HG03175 (cell line): ENCODE data around the gene FAM76A.

ENCODE experiments used
- ATAC-seq: cut with Tn5 transposase; IDR thresholded peaks from one replicate; pipeline ENCODE4 v1.9.1; 2021; ENCODE audit warnings: mild to moderate bottlenecking, moderate library complexity; ENCODE audit not compliant: unreplicated experiment

FAM76A gene

GRCh38 chr1:27719286-27720251 lies 6.2 kb upstream of the FAM76A start:
- ATAC-seq, result no peak

DNA sequence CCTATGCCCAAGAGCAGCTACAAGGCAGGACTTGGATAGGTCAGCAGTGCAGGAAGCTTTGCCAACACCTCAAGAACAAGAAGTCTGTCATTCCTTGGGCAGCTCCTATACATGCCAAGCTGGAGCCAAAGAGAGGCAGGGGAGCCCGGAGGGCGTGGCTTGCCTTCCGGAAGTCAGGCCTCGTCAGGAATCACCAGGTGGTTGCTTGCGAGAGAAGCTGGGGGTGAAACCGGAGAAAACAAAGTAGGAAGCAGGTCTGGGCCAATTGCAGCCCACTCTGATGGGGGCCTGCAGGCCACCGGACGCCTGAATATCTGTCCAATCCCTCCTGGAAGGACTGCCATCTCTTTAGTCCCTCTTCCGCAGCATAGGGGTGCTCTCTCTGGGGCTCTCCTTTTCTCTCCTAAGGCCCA lies 794 bp upstream of the FAM76A start:
- ATAC-seq, result no peak

- peak; percentile 26 for ATAC-seq
Measured at GRCh38 chr1:27726173-27727044, 648 bp downstream of the FAM76A start.

GRCh38 chr1:27727126-27727525 lies 1.4 kb downstream of the FAM76A start:
- no peak for ATAC-seq

GRCh38 chr1:27736252-27736651 lies 10.5 kb downstream of the FAM76A start:
- ATAC-seq, result no peak

DNA sequence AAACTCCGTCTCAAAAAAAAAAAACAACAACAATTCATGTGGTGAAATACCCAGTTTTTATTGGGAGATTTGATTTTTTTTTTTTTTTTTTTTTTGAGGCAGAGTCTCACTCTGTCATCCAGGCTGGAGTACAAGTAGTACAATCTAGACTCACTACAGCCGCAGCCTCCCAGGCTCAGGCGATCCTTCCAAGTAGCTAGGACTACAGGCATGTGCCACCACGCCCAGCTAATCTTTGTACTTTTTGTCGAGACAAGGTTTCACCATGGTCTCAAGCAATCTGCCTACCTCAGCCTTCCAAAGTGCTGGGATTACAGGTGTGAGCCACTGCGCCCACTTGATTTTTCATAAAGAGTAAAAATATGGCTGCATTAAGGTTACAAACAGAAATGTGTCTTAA lies 15.4 kb downstream of the FAM76A start:
- ATAC-seq, result no peak

DNA sequence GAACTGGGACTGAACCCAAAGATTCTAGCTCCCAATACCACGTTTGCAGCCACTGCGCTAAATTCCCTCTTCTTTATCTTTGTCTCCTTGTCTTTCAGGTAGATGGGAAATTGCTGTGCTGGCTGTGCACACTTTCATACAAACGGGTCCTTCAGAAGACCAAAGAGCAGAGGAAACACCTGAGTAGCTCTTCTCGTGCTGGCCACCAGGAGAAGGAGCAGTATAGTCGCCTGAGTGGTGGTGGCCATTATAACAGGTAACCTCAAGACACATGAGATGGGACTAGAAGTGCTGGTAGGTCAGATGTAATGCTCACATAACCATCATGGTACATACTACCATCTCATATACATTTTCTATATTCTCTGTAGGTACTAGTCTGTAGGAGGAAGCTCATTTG lies 18.8 kb downstream of the FAM76A start:
- ATAC-seq, result no peak

- no peak for ATAC-seq
Measured at GRCh38 chr1:27745466-27745865, 19.7 kb downstream of the FAM76A start.

GRCh38 chr1:27752360-27752759 lies 26.6 kb downstream of the FAM76A start:
- ATAC-seq, result no peak

GRCh38 chr1:27755286-27755685 lies 29.5 kb downstream of the FAM76A start:
- ATAC-seq, result no peak

- ATAC-seq, result no peak
Measured at GRCh38 chr1:27755865-27756264, 30.1 kb downstream of the FAM76A start.

GRCh38 chr1:27759236-27759635 lies 33.5 kb downstream of the FAM76A start:
- ATAC-seq, result no peak

- no peak for ATAC-seq
Measured at GRCh38 chr1:27760426-27760825, 34.7 kb downstream of the FAM76A start.

GRCh38 chr1:27762033-27762432 lies 36.3 kb downstream of the FAM76A start:
- ATAC-seq, result no peak

DNA sequence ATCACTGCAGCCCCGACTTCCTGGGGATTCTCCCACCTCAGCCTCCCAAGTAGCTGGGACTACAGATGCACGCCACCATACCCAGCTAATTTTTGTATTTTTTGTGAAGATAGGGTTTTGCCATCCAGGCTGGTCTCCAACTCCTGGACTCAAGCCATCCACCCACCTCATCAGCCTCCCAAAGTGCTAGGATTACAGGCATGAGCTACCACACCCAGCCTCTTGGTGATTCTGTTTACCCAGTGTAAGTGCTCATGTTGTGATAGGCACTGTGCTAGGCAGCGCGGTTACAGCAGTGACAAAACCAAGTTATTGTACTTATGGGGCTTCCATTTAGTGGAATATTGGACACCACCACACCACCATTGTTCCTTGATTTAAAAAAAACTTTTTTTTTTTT lies 37.6 kb downstream of the FAM76A start:
- no peak for ATAC-seq

DNA sequence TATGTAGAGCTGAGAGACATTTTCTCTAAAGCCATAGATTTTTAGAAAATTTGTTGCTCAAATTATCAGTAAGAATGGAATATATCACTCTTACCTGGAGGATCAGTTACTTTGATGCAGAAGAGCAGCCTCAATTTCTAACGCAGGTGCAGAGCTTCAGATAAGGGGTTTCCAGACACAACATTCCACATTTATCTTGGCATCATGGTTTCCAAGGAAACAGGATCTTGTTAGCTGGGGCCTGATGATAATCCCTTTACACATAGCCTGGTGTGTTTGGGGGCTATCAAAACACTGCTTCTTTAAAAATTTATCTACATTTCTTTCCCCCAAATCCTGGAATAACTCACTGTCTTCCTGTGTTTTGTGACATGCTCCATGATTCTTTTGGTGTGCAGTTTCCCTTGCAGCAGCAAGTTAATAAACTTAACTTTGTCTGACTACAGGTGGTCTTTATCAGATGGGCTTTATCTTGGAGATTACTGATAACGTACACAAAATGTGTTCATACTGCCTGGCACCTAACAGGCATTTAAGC lies 44.6 kb downstream of the FAM76A start:
- no peak for ATAC-seq

- ATAC-seq, result no peak
Measured at GRCh38 chr1:27772036-27772931, 46.5 kb downstream of the FAM76A start.

DNA sequence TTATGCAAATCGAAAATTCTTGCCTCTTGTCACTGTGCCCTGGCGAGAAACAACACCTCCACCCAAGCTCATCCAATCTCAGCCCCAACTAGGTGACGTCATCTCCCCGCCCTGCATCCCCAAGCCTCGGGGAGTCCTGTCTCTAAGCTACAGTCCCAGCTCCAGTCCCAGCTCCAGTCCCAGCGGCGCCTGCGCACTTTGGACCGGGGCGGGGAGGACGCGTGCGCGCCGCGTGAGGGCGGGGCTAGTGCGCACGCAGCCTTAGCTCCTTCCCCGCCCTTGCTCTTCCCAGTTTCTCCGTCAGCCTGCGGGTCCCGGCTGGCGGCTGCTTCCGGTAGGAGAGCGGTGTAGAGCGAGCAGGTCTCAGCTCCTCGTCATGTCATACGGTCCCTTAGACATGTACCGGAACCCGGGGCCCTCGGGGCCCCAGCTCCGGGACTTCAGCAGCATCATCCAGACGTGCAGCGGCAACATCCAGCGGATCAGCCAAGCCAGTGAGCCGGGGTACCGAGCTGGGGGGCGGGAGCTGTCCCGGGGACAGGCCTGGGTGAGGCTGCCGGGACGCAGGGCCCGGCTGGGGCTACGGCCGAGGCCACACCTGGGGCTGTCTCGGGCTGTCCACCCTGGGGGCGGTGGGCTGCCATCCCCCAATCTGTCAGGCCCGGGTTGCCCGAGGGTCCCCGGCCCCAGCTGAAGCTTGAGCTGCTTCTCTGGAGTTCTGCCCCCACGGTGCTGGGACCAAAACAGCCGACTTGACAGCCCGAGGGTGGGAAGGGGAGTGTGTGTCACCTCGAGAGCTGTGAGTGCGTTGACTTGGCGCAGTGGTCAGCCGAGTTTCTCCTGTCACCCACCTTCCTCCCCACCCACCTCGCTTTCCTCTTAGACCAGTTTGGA lies 47.4 kb downstream of the FAM76A start, which contains the start of gene STX12:
Gene STX12 (plus strand): TSS at position 288 of the 894 bp plus-strand sequence. CDS start 89 bp downstream, at position 377.
- ATAC-seq, result peak; percentile 98

- no peak for ATAC-seq
Measured at GRCh38 chr1:27773826-27774445, 48.2 kb downstream of the FAM76A start.
